HepG2 (cell line): ENCODE results near the gene PLPP3. TPM values are rescaled to one million over a fixed set of nuclear protein-coding genes. Genes with fewer than 3 reads are reported as not detected.

ENCODE experiments used
- ARID4A ChIP-seq: sonication (generic); formaldehyde crosslinking; IDR thresholded peaks from 2 replicates; pipeline ENCODE4 v1.5.0; 2020; ENCODE audit warnings: mild to moderate bottlenecking, missing genetic modification reagents, borderline replicate concordance
- BORCS8-MEF2B ChIP-seq: sonication (generic); formaldehyde crosslinking; IDR thresholded peaks from 2 replicates; pipeline ENCODE4 v1.8.0; 2022; ENCODE audit warnings: mild to moderate bottlenecking, missing genetic modification reagents
- GABPA ChIP-seq, 2 experiments: IDR thresholded peaks; 2 replicates each; pipeline ENCODE4 v1.6.1; 2011 to 2016; ENCODE audit warnings: low read depth in 2 of 2, low read length in 1 of 2, missing biosample characterization in 1 of 2, missing genetic modification characterization in 1 of 2
- MEIS1 ChIP-seq: sonication (generic); formaldehyde crosslinking; IDR thresholded peaks from 2 replicates; pipeline ENCODE4 v1.9.0; 2021; ENCODE audit warnings: mild to moderate bottlenecking, missing genetic modification reagents, moderate library complexity, borderline replicate concordance
- NR1H2 ChIP-seq: sonication (generic); formaldehyde crosslinking; IDR thresholded peaks from 2 replicates; pipeline ENCODE4 v1.8.1; 2022; ENCODE audit warnings: low read depth, missing genetic modification reagents, borderline replicate concordance
- PAXIP1 ChIP-seq: sonication (generic); formaldehyde crosslinking; conservative IDR thresholded peaks from 2 replicates; pipeline ENCODE4 v1.4.0; 2020; ENCODE audit warnings: mild to moderate bottlenecking, missing genetic modification reagents, moderate library complexity
- POLR2AphosphoS2 ChIP-seq: IDR thresholded peaks from 2 replicates; pipeline ENCODE4 v1.6.1; 2011; ENCODE audit warnings: low read depth, low read length, improper control_type of control experiment
- SMARCC2 ChIP-seq: fragments of 450-650 bp; IDR thresholded peaks from 2 replicates; pipeline ENCODE4 v1.6.1; 2017; ENCODE audit warnings: antibody characterized with exemption, mild to moderate bottlenecking
- YEATS2 ChIP-seq: sonication (generic); formaldehyde crosslinking; IDR thresholded peaks from 2 replicates; pipeline ENCODE4 v1.4.0; 2020; ENCODE audit warnings: missing genetic modification reagents, borderline replicate concordance
- ZNF205 ChIP-seq: IDR thresholded peaks from 2 replicates; pipeline ENCODE4 v1.6.1; 2018; ENCODE audit warnings: missing biosample characterization, missing genetic modification reagents
- ZNF484 ChIP-seq: sonication (generic); formaldehyde crosslinking; IDR thresholded peaks from 2 replicates; pipeline ENCODE4 v1.5.1; 2020; ENCODE audit warnings: mild to moderate bottlenecking, low read depth, missing genetic modification reagents, borderline replicate concordance
- polyA plus RNA-seq, 8 experiments: library from polyadenylated mRNA; depleted of rRNA in 3 of 8; stranded (reverse) in 7 of 8; unstranded in 1 of 8; fragments of >200 nt; fragmentation: Illumina TruSeq in 4 of 8; extraction: Trizol in 4 of 8; gene quantifications; 2 replicates each; pipeline versions ENCODE4 v1.2.1 to v1.2.3, GENCODE V29; 2011 to 2016; ENCODE audit warnings: low read depth in 4 of 8, missing spikeins in 1 of 8, mixed read lengths in 1 of 8; ENCODE audit not compliant: insufficient read depth in 1 of 8
- total RNA-seq, 5 experiments: library from RNA; depleted of rRNA; stranded (reverse); fragments of >200 nt; fragmentation: Illumina TruSeq; extraction: Trizol; gene quantifications; 2 replicates each; pipeline ENCODE4 v1.2.3, GENCODE V29; 2016; ENCODE audit warnings: low read depth in 1 of 5
- TF ChIP-seq, protein P1 (sequence below): sonication (generic); formaldehyde crosslinking; IDR thresholded peaks from 2 replicates; pipeline ENCODE4 v1.4.0; 2020; ENCODE audit warnings: low read depth, mild to moderate bottlenecking, missing genetic modification reagents
- TF ChIP-seq, protein P2 (sequence below): IDR thresholded peaks from 2 replicates; pipeline ENCODE4 v1.6.1; 2016; ENCODE audit warnings: mild to moderate bottlenecking, missing biosample characterization, missing genetic modification reagents
- TF ChIP-seq, protein P3 (sequence below): sonication (generic); formaldehyde crosslinking; IDR thresholded peaks from 2 replicates; pipeline ENCODE4 v1.4.0; 2020; ENCODE audit warnings: missing genetic modification reagents, borderline replicate concordance

PLPP3 gene
- total and polyA plus RNA-seq, 2 of the 13 experiments (the other 11 are each of a cell fraction or from before 2014, with no cell fraction given), result 49.7 to 65.8 TPM

- TF ChIP-seq SMARCC2 (no peak), ZNF205 (CRISPR knock-in tag) (no peak), YEATS2 (CRISPR knock-in tag) (peak; percentile 62; the same call in 1 of the 2 replicates), POLR2AphosphoS2 (no peak), ARID4A (CRISPR knock-in tag) (peak; percentile 76; the same call in 1 of the 2 replicates), PAXIP1 (CRISPR knock-in tag) (peak; percentile 95), MEIS1 (peak; percentile 90; the same call in 1 of the 2 replicates), BORCS8-MEF2B (peak; percentile 80), ZNF484 (CRISPR knock-in tag) (no peak), GABPA (IDR thresholded peaks at IDR 0.05; ENCODE audit: low read depth, low read length) (no peak), GABPA (CRISPR knock-in tag; IDR thresholded peaks at IDR 0.05; ENCODE audit: low read depth) (no peak; the same call in 1 of the 2 replicates), NR1H2 (peak; percentile 81; the same call in 1 of the 2 replicates)
- TF ChIP-seq, protein P1, sequence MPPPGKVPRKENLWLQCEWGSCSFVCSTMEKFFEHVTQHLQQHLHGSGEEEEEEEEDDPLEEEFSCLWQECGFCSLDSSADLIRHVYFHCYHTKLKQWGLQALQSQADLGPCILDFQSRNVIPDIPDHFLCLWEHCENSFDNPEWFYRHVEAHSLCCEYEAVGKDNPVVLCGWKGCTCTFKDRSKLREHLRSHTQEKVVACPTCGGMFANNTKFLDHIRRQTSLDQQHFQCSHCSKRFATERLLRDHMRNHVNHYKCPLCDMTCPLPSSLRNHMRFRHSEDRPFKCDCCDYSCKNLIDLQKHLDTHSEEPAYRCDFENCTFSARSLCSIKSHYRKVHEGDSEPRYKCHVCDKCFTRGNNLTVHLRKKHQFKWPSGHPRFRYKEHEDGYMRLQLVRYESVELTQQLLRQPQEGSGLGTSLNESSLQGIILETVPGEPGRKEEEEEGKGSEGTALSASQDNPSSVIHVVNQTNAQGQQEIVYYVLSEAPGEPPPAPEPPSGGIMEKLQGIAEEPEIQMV (CRISPR knock-in tag), result no peak
- TF ChIP-seq, protein P2, sequence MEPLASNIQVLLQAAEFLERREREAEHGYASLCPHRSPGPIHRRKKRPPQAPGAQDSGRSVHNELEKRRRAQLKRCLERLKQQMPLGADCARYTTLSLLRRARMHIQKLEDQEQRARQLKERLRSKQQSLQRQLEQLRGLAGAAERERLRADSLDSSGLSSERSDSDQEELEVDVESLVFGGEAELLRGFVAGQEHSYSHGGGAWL (CRISPR knock-in tag), result no peak
- TF ChIP-seq, protein P3, sequence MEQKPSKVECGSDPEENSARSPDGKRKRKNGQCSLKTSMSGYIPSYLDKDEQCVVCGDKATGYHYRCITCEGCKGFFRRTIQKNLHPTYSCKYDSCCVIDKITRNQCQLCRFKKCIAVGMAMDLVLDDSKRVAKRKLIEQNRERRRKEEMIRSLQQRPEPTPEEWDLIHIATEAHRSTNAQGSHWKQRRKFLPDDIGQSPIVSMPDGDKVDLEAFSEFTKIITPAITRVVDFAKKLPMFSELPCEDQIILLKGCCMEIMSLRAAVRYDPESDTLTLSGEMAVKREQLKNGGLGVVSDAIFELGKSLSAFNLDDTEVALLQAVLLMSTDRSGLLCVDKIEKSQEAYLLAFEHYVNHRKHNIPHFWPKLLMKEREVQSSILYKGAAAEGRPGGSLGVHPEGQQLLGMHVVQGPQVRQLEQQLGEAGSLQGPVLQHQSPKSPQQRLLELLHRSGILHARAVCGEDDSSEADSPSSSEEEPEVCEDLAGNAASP (CRISPR knock-in tag), result peak; percentile 84
Observed at GRCh38 chr1:56461158-56462127, 117.9 kb downstream of the PLPP3 start (continued).
